Ovary (tissue), 3 donors: ENCODE measurements around the gene DMBX1.

Source experiments
- CTCF ChIP-seq, 3 donors: fragments of 450-650 bp in 2 of 3; fragments of 200-600 bp in 1 of 3; IDR thresholded peaks; one replicate each; pipeline versions ENCODE4 v1.5.1 to v1.8.0; 2016 to 2022; ENCODE audit warnings: antibody characterized with exemption in 3 of 3, mild to moderate bottlenecking in 1 of 3
- EP300 ChIP-seq: sonication (generic); formaldehyde crosslinking; IDR thresholded peaks from one replicate; pipeline ENCODE4 v1.6.1; 2017; ENCODE audit warnings: antibody characterized with exemption
- donor health status: DM: no; HTN: no; CAD: no.

GRCh38 chr1:46535063-46535462, 45.4 kb downstream of the DMBX1 start:
- no peak for TF ChIP-seq CTCF (IDR thresholded peaks at IDR 0.05)
- TF ChIP-seq EP300 = no peak
